ENCODE measurements around the gene DDX42. TPM values are rescaled to one million over a fixed set of nuclear protein-coding genes. Genes with fewer than 3 reads are reported as not detected.

The DDX42 gene
- total RNA-seq, 4 donors from 2014 or later = 106 to 154 (median 123) TPM

GRCh38 chr17:63798572-63799106 is 24.7 kb downstream of the DDX42 start:
- no peak for DNase-seq (ENCODE audit: low spot score in 2 of 2)
- Histone ChIP-seq H3K9me3 (no peaks in the 10 kb centered on the region), H3K27me3 (no peaks in the 10 kb centered on the region), H3K27ac (no peak overlapping the region), H3K4me3 (no peak overlapping the region), H3K36me3 (peaks cover 0 to 98% (median 25%) of the 10 kb centered on the region in 3 donors), H3K4me1 (no peaks in the 10 kb centered on the region)
- 74 to 84% methylated on average over 3 of the region's 3 CpGs for whole genome bisulfite sequencing, 2 donors
- TF ChIP-seq, protein P1, sequence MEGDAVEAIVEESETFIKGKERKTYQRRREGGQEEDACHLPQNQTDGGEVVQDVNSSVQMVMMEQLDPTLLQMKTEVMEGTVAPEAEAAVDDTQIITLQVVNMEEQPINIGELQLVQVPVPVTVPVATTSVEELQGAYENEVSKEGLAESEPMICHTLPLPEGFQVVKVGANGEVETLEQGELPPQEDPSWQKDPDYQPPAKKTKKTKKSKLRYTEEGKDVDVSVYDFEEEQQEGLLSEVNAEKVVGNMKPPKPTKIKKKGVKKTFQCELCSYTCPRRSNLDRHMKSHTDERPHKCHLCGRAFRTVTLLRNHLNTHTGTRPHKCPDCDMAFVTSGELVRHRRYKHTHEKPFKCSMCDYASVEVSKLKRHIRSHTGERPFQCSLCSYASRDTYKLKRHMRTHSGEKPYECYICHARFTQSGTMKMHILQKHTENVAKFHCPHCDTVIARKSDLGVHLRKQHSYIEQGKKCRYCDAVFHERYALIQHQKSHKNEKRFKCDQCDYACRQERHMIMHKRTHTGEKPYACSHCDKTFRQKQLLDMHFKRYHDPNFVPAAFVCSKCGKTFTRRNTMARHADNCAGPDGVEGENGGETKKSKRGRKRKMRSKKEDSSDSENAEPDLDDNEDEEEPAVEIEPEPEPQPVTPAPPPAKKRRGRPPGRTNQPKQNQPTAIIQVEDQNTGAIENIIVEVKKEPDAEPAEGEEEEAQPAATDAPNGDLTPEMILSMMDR (IDR thresholded peaks at IDR 0.05) = no peak
- TF ChIP-seq EP300 (IDR thresholded peaks at IDR 0.05) (no peak), POLR2A (IDR thresholded peaks at IDR 0.05) (no peak)

DNA sequence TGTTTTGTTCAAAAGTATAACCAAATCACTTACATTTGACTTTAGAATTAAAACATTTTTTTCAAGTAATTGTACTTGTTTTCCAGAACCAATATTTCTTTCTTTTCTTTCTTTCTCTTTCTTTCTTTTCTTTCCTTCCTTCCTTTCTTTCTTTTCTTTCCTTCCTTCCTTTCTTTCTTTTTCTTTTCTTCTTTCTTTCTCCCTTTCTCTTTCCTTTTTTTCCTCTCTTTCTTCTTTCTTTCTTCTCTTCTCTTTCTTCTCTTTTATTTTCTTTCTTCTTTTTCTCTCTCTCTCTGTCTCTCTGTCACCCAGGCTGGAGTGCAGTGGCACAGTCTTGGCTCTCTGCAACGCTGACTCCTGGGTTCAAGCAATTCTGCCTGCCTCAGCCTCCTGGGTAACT is 26.8 kb downstream of the DDX42 start:
- Histone ChIP-seq H3K36me3 (peaks cover 0 to 97% (median 25%) of the 10 kb centered on the region in 3 donors), H3K9me3 (no peaks in the 10 kb centered on the region), H3K27me3 (no peaks in the 10 kb centered on the region), H3K27ac (no peak overlapping the region), H3K4me3 (no peak overlapping the region), H3K4me1 (peaks cover 0 to 7% (median 0%) of the 10 kb centered on the region in 4 donors)
- WGBS, 2 donors = 97 to 100% methylated on average over 1 of the region's 1 CpG
- DNase-seq (ENCODE audit: low spot score in 2 of 2) = no peak
- TF ChIP-seq EP300 (IDR thresholded peaks at IDR 0.05) (no peak), POLR2A (IDR thresholded peaks at IDR 0.05) (no peak)
- TF ChIP-seq, protein P1 (IDR thresholded peaks at IDR 0.05) = no peak

DNA sequence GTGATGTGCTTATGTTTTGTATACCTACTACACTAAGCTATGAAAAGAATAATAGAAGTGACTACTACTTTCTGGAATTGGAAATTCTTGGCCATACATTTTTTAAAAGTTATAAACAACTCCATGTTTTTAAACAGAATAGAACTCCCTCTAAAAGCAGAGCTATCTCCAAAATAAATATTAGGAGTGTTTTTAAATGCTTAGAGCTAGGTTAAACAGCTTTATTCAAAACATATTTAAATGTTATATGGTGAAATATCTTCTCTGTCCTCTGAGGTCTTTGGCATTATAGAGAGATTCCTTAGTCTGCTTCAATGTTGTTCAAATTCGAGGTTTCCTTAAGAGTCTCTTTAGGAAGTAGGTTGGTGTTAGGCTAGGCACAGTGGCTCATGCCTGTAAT is 30.4 kb downstream of the DDX42 start:
- 67 to 83% methylated on average over 1 of the region's 1 CpG for WGBS, 2 donors
- Histone ChIP-seq H3K27ac (no peak overlapping the region), H3K4me1 (peaks cover 0 to 9% (median 0%) of the 10 kb centered on the region in 4 donors), H3K27me3 (no peaks in the 10 kb centered on the region), H3K36me3 (peaks cover 0 to 97% (median 19%) of the 10 kb centered on the region in 3 donors), H3K9me3 (no peaks in the 10 kb centered on the region), H3K4me3 (no peak overlapping the region)
- no peak for DNase-seq (ENCODE audit: low spot score in 2 of 2)
- TF ChIP-seq, protein P1 (IDR thresholded peaks at IDR 0.05) = no peak
- TF ChIP-seq EP300 (IDR thresholded peaks at IDR 0.05) = no peak
- no peak for TF ChIP-seq POLR2A (IDR thresholded peaks at IDR 0.05)

- H3K27ac ChIP-seq = no peak overlapping the region
- no peaks in the 10 kb centered on the region for H3K9me3 ChIP-seq
- no peak overlapping the region for H3K4me3 ChIP-seq
- TF ChIP-seq POLR2A (IDR thresholded peaks at IDR 0.05) = no peak
- no peak for TF ChIP-seq EP300 (IDR thresholded peaks at IDR 0.05)
- TF ChIP-seq, protein P1 (IDR thresholded peaks at IDR 0.05) = no peak
- no peak for DNase-seq (ENCODE audit: low spot score in 2 of 2)
- peaks cover 0 to 9% (median 0%) of the 10 kb centered on the region in 4 donors for H3K4me1 ChIP-seq
- no peaks in the 10 kb centered on the region for H3K27me3 ChIP-seq
- 58 to 66% methylated on average over 2 of the region's 2 CpGs for WGBS, 2 donors
- H3K36me3 ChIP-seq = peaks cover 0 to 97% (median 8%) of the 10 kb centered on the region in 3 donors
Measured at GRCh38 chr17:63805591-63805990, 31.6 kb downstream of the DDX42 start.

DNA sequence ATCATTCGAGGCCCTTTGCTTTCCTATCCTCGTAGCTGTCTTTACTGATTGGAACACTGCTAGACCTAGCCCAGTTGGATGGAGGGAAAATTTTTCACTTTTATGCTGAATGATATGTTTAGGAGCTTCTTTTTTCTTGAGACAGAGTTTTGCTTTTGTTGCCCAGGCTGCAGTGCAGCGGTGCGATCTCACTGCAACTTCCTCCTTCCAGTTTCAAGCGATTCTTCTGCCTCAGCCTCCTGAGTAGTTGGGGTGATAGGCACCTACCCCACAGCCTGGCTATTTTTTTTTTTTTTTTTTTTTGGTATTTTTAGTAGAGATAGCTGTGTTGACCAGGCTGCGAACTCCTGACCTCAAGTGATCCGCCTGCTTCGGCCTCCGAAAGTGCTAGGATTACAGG is 36.0 kb downstream of the DDX42 start:
- no peak for DNase-seq (ENCODE audit: low spot score in 2 of 2)
- Histone ChIP-seq H3K27ac (no peak overlapping the region), H3K9me3 (no peaks in the 10 kb centered on the region), H3K4me3 (no peak overlapping the region), H3K27me3 (no peaks in the 10 kb centered on the region), H3K4me1 (peaks cover 0 to 9% (median 0%) of the 10 kb centered on the region in 4 donors), H3K36me3 (peaks cover 4 to 100% (median 21%) of the 10 kb centered on the region in 3 donors)
- 82 to 83% methylated on average over 9 of the region's 9 CpGs for WGBS, 2 donors
- TF ChIP-seq, protein P1 (IDR thresholded peaks at IDR 0.05) = no peak
- no peak for TF ChIP-seq POLR2A (IDR thresholded peaks at IDR 0.05)
- no peak for TF ChIP-seq EP300 (IDR thresholded peaks at IDR 0.05)
